WTC11 (cell line): ENCODE data around the gene RANGAP1. TPM values are rescaled to one million over a fixed set of nuclear protein-coding genes. Genes with fewer than 3 reads are reported as not detected.

Experiments
- ATAC-seq: fragments of 200-7000 bp; cut with Tn5 transposase; 2 replicates; pipeline ENCODE4 v1.10.0; 2021; ENCODE audit warnings: mild to moderate bottlenecking, moderate library complexity
- CTCF ChIA-PET: fragments of 300-600 bp; sonication (Branson Sonifier 250); formaldehyde crosslinking; loops from one replicate; lab custom pipeline; 2021; ENCODE audit warnings: antibody characterized with exemption; lab: Charles Lee
- POLR2A ChIA-PET: fragments of 350-600 bp; sonication (Branson Sonifier 250); formaldehyde crosslinking; loops from one replicate; lab custom pipeline; 2021; ENCODE audit warnings: antibody characterized with exemption; lab: Charles Lee
- DNase-seq: peaks from one replicate; pipeline ENCODE4 v3.0.0; 2021; ENCODE audit warnings: low spot score
- H3K27ac Mint-ChIP-seq: 2 replicates; pipeline ENCODE4 v1.8.0; 2021; ENCODE audit warnings: mixed read lengths
- H3K27me3 Mint-ChIP-seq: 2 replicates; pipeline ENCODE4 v1.8.0; 2021; ENCODE audit warnings: low read depth, mild to moderate bottlenecking, moderate library complexity, mixed read lengths
- H3K36me3 Mint-ChIP-seq: 2 replicates; pipeline ENCODE4 v1.8.0; 2021; ENCODE audit warnings: mixed read lengths
- H3K4me1 Mint-ChIP-seq: 2 replicates; pipeline ENCODE4 v1.8.0; 2022; ENCODE audit warnings: mixed read lengths
- H3K4me3 Mint-ChIP-seq: 2 replicates; pipeline ENCODE4 v1.8.0; 2021; ENCODE audit warnings: mild to moderate bottlenecking, moderate library complexity, mixed read lengths
- H3K9me3 Mint-ChIP-seq: 2 replicates; pipeline ENCODE4 v1.8.0; 2021; ENCODE audit warnings: mixed read lengths
- CREB1 ChIP-seq: sonication (generic); formaldehyde crosslinking; IDR thresholded peaks from 2 replicates; pipeline ENCODE4 v1.8.0; 2023; ENCODE audit warnings: mild to moderate bottlenecking, missing genetic modification reagents
- FOXP1 ChIP-seq: sonication (generic); formaldehyde crosslinking; IDR thresholded peaks from 2 replicates; pipeline ENCODE4 v1.8.0; 2022; ENCODE audit warnings: missing genetic modification reagents, mild to moderate bottlenecking, moderate library complexity, borderline replicate concordance
- FOXP4 ChIP-seq: sonication (generic); formaldehyde crosslinking; IDR thresholded peaks from 2 replicates; pipeline ENCODE4 v1.8.0; 2022; ENCODE audit warnings: mild to moderate bottlenecking, missing genetic modification reagents
- GRHL2 ChIP-seq: fragments of 250-450 bp; sonication (Bioruptor Pico); IDR thresholded peaks from 2 replicates; pipeline ENCODE4 v1.8.0; 2022; ENCODE audit warnings: mild to moderate bottlenecking, moderate library complexity; ENCODE audit not compliant: insufficient replicate concordance, severe bottlenecking
- HMGA2 ChIP-seq: fragments of 250-450 bp; sonication (Bioruptor Pico); IDR thresholded peaks from 2 replicates; pipeline ENCODE4 v1.4.0; 2021; ENCODE audit warnings: mild to moderate bottlenecking, moderate library complexity
- JAZF1 ChIP-seq: fragments of 250-450 bp; sonication (Bioruptor Pico); IDR thresholded peaks from 2 replicates; pipeline ENCODE4 v1.9.0; 2021; ENCODE audit warnings: moderate library complexity, mild to moderate bottlenecking, inconsistent platforms
- MLX ChIP-seq: sonication (generic); formaldehyde crosslinking; IDR thresholded peaks from 2 replicates; pipeline ENCODE4 v1.8.1; 2023; ENCODE audit warnings: mild to moderate bottlenecking, missing genetic modification reagents, moderate library complexity
- NFATC4 ChIP-seq: fragments of 250-450 bp; sonication (Bioruptor Pico); IDR thresholded peaks from 2 replicates; pipeline ENCODE4 v1.9.0; 2021; ENCODE audit warnings: mild to moderate bottlenecking
- PREB ChIP-seq: sonication (generic); formaldehyde crosslinking; IDR thresholded peaks from 2 replicates; pipeline ENCODE4 v1.8.1; 2022; ENCODE audit warnings: mild to moderate bottlenecking, missing genetic modification reagents, moderate library complexity, borderline replicate concordance
- RELA ChIP-seq: sonication (generic); formaldehyde crosslinking; IDR thresholded peaks from 2 replicates; pipeline ENCODE4 v1.8.1; 2022; ENCODE audit warnings: missing genetic modification reagents, mild to moderate bottlenecking, borderline replicate concordance
- TEAD4 ChIP-seq: sonication (generic); formaldehyde crosslinking; IDR thresholded peaks from 2 replicates; pipeline ENCODE4 v1.8.0; 2022; ENCODE audit warnings: mild to moderate bottlenecking, missing genetic modification reagents
- USF1 ChIP-seq: sonication (generic); formaldehyde crosslinking; IDR thresholded peaks from 2 replicates; pipeline ENCODE4 v1.8.0; 2022; ENCODE audit warnings: mild to moderate bottlenecking, missing genetic modification reagents
- ZBTB43 ChIP-seq: sonication (generic); formaldehyde crosslinking; IDR thresholded peaks from 2 replicates; pipeline ENCODE4 v1.8.1; 2023; ENCODE audit warnings: mild to moderate bottlenecking, missing genetic modification reagents
- ZMAT4 ChIP-seq: fragments of 250-450 bp; sonication (Bioruptor Pico); IDR thresholded peaks from 2 replicates; pipeline ENCODE4 v1.9.0; 2021; ENCODE audit warnings: mild to moderate bottlenecking
- ZNF138 ChIP-seq: sonication (generic); formaldehyde crosslinking; conservative IDR thresholded peaks from 2 replicates; pipeline ENCODE4 v1.8.1; 2022; ENCODE audit warnings: mild to moderate bottlenecking, moderate library complexity, missing genetic modification reagents
- ZNF317 ChIP-seq: sonication (generic); formaldehyde crosslinking; IDR thresholded peaks from 2 replicates; pipeline ENCODE4 v1.8.1; 2023; ENCODE audit warnings: low read depth, mild to moderate bottlenecking, moderate library complexity, missing genetic modification reagents, borderline replicate concordance
- ZNF423 ChIP-seq: fragments of 250-450 bp; sonication (Bioruptor Pico); IDR thresholded peaks from 2 replicates; pipeline ENCODE4 v2.1.2; 2022; ENCODE audit warnings: mild to moderate bottlenecking, moderate library complexity
- ZNF512 ChIP-seq: sonication (generic); formaldehyde crosslinking; IDR thresholded peaks from 2 replicates; pipeline ENCODE4 v1.8.1; 2022; ENCODE audit warnings: missing genetic modification reagents, borderline replicate concordance
- total RNA-seq: library from RNA; stranded (reverse); gene quantifications from 3 replicates; pipeline ENCODE4 v1.2.3, GENCODE V29; 2021

RANGAP1 gene
- total RNA-seq, 1 experiment from 2014 or later: 160 TPM

- ATAC-seq (no peak), DNase-seq (no peak)
- Mint-ChIP-seq H3K27me3 (no peaks in the 10 kb centered on the region; the same call in 1 of the 2 replicates), H3K4me1 (no peaks in the 10 kb centered on the region), H3K27ac (no peak overlapping the region), H3K36me3 (peaks cover 26% of the 10 kb centered on the region), H3K4me3 (no peak overlapping the region), H3K9me3 (no peaks in the 10 kb centered on the region)
- POLR2A ChIA-PET: interaction anchor here (2.0 kb wide), 1 partner anchor 8 kb away, joined by 7 read pairs; no protein-coding TSS in a partner anchor
- TF ChIP-seq ZNF317 (CRISPR knock-in tag) (no peak), ZBTB43 (CRISPR knock-in tag) (no peak), MLX (CRISPR knock-in tag) (no peak), ZMAT4 (CRISPR knock-in tag) (no peak), ZNF138 (CRISPR knock-in tag) (no peak), USF1 (CRISPR knock-in tag) (no peak), NFATC4 (CRISPR knock-in tag) (no peak), ZNF512 (CRISPR knock-in tag) (no peak), ZNF423 (no peak), TEAD4 (CRISPR knock-in tag) (no peak), HMGA2 (CRISPR knock-in tag) (no peak), RELA (no peak), FOXP4 (CRISPR knock-in tag) (no peak), GRHL2 (no peak), JAZF1 (CRISPR knock-in tag) (no peak), PREB (CRISPR knock-in tag) (no peak), FOXP1 (CRISPR knock-in tag) (no peak), CREB1 (CRISPR knock-in tag) (no peak)
- CTCF ChIA-PET: interaction anchor here (1.0 to 1.9 kb wide), 2 partner anchors 8 to 16 kb away, joined by 5 read pairs; no protein-coding TSS in a partner anchor
Observed at GRCh38 chr22:41229730-41230400, 56.1 kb downstream of the RANGAP1 start.
